Astrocyte of the cerebellum (primary cell): ENCODE data around the gene DNAJB4.
"Not testable (repeated sequence)": the region's sequence is repeated elsewhere in the genome, so short reads cannot be mapped to it uniquely, and the experiment has no call there.

Experiments used
- DNase-seq: peaks from one replicate; pipeline ENCODE4 v3.0.0-alpha.2; 2011; ENCODE audit warnings: low read depth
- H3K4me3 ChIP-seq: 2 replicates; pipeline ENCODE4 v1.5.1; 2011; ENCODE audit warnings: mild to moderate bottlenecking, low read depth, low read length, moderate library complexity
- CTCF ChIP-seq: IDR thresholded peaks from 2 replicates; pipeline ENCODE4 v1.5.1; 2012; ENCODE audit warnings: low read length, low read depth, moderate library complexity, mild to moderate bottlenecking; ENCODE audit errors: missing control alignments
- in situ Hi-C: cut with HindIII; loops from 2 replicates; pipeline ENCODE4 v1.10.0; 2017; ENCODE audit warnings: low sequenced_read_pairs

Gene DNAJB4

GRCh38 chr1:77987919-77988318 is 16.8 kb upstream of the DNAJB4 start:
- DNase-seq = no peak
- no peak overlapping the region for H3K4me3 ChIP-seq
- no peak for TF ChIP-seq CTCF
- in situ Hi-C loops = loop anchor here (5.0 kb wide), 1 partner anchor 36 kb away; no protein-coding TSS in a partner anchor

- no peak for DNase-seq
- in situ Hi-C loops = loop anchor here (5.0 kb wide), 2 partner anchors 37 to 118 kb away; no protein-coding TSS in a partner anchor
Observed at GRCh38 chr1:77989744-77990143, 15.0 kb upstream of the DNAJB4 start.

GRCh38 chr1:77990629-77991204 is 14.0 kb upstream of the DNAJB4 start:
- no peak overlapping the region for H3K4me3 ChIP-seq
- no peak for TF ChIP-seq CTCF
- in situ Hi-C loops = loop anchor here (5.0 kb wide), 1 partner anchor 117 kb away; no protein-coding TSS in a partner anchor
- DNase-seq = no peak

More at GRCh38 chr1:77989744-77990143, 15.0 kb upstream of the DNAJB4 start:
- no peak overlapping the region for H3K4me3 ChIP-seq
- no peak for TF ChIP-seq CTCF

GRCh38 chr1:77991638-77992037 is 13.1 kb upstream of the DNAJB4 start:
- no peak for TF ChIP-seq CTCF
- no peak for DNase-seq
- in situ Hi-C loops = loop anchor here (5.0 kb wide), 1 partner anchor 116 kb away; no protein-coding TSS in a partner anchor
- no peak overlapping the region for H3K4me3 ChIP-seq

- TF ChIP-seq CTCF = no peak
- no peak for DNase-seq
- in situ Hi-C loops = loop anchor here (5.0 kb wide), 1 partner anchor 113 kb away; no protein-coding TSS in a partner anchor
- H3K4me3 ChIP-seq = no peak overlapping the region
Observed at GRCh38 chr1:77994117-77994705, 10.5 kb upstream of the DNAJB4 start.

GRCh38 chr1:77996734-77997133 is 8.0 kb upstream of the DNAJB4 start:
- TF ChIP-seq CTCF = no peak
- DNase-seq = no peak
- H3K4me3 ChIP-seq = no peak overlapping the region
- in situ Hi-C loops = no loop called here

GRCh38 chr1:78000536-78000935 is 4.2 kb upstream of the DNAJB4 start:
- in situ Hi-C loops, H3K4me3 ChIP-seq, DNase-seq: not testable (repeated sequence)
